Mononuclear cell (primary cell): ENCODE data around the gene GABBR2. TPM values are rescaled to one million over a fixed set of nuclear protein-coding genes. Genes with fewer than 3 reads are reported as not detected.

Experiments used
- H3K27me3 ChIP-seq: 2 replicates; pipeline ENCODE4 v1.6.0; 2011; ENCODE audit warnings: low read length, control low read depth; ENCODE audit not compliant: insufficient read depth
- H3K4me1 ChIP-seq: 2 replicates; pipeline ENCODE4 v1.5.1; 2011; ENCODE audit warnings: mild to moderate bottlenecking, low read length, control low read depth; ENCODE audit not compliant: insufficient read depth
- H3K4me3 ChIP-seq: 2 replicates; pipeline ENCODE4 v1.5.1; 2011; ENCODE audit warnings: mild to moderate bottlenecking, low read length, moderate library complexity
- H3K9me3 ChIP-seq: 2 replicates; pipeline ENCODE4 v1.5.1; 2011; ENCODE audit warnings: low read depth, mild to moderate bottlenecking, control low read depth, low read length
- total RNA-seq: library from RNA; depleted of rRNA; stranded (reverse); fragments of >200 nt; gene quantifications from one replicate; pipeline ENCODE4 v1.2.3, GENCODE V29; 2012

The GABBR2 gene
- total RNA-seq, 1 donor, result under 0.01 TPM

- no peaks in the 10 kb centered on the region for H3K9me3 ChIP-seq
- H3K4me3 ChIP-seq, result no peak overlapping the region
- no peaks in the 10 kb centered on the region for H3K27me3 ChIP-seq
- H3K4me1 ChIP-seq, result peaks cover 16% of the 10 kb centered on the region
These were observed 394.2 kb downstream of the GABBR2 start for GRCh38 chr9:98314381-98315066.

GRCh38 chr9:98312365-98312764 is 396.4 kb downstream of the GABBR2 start:
- Histone ChIP-seq H3K27me3 (no peaks in the 10 kb centered on the region), H3K4me3 (no peak overlapping the region), H3K9me3 (no peaks in the 10 kb centered on the region), H3K4me1 (peaks cover 16% of the 10 kb centered on the region)

GRCh38 chr9:98311541-98311940 is 397.2 kb downstream of the GABBR2 start:
- H3K9me3 ChIP-seq, result no peaks in the 10 kb centered on the region
- no peak overlapping the region for H3K4me3 ChIP-seq
- peaks cover 16% of the 10 kb centered on the region for H3K4me1 ChIP-seq

GRCh38 chr9:98310752-98311392 is 397.9 kb downstream of the GABBR2 start:
- no peaks in the 10 kb centered on the region for H3K9me3 ChIP-seq
- H3K4me1 ChIP-seq, result peaks cover 16% of the 10 kb centered on the region
- H3K27me3 ChIP-seq, result no peaks in the 10 kb centered on the region
- H3K4me3 ChIP-seq, result no peak overlapping the region

More at GRCh38 chr9:98311541-98311940, 397.2 kb downstream of the GABBR2 start:
- H3K27me3 ChIP-seq, result no peaks in the 10 kb centered on the region

- H3K4me1 ChIP-seq, result no peaks in the 10 kb centered on the region
- H3K4me3 ChIP-seq, result no peak overlapping the region
- H3K27me3 ChIP-seq, result no peaks in the 10 kb centered on the region
- no peaks in the 10 kb centered on the region for H3K9me3 ChIP-seq
These were observed 402.2 kb downstream of the GABBR2 start for GRCh38 chr9:98306384-98307145.

GRCh38 chr9:98304381-98304780 is 404.4 kb downstream of the GABBR2 start:
- Histone ChIP-seq H3K27me3 (no peaks in the 10 kb centered on the region), H3K9me3 (no peaks in the 10 kb centered on the region), H3K4me3 (no peak overlapping the region), H3K4me1 (no peaks in the 10 kb centered on the region)

GRCh38 chr9:98303633-98304125 is 405.1 kb downstream of the GABBR2 start:
- no peak overlapping the region for H3K4me3 ChIP-seq
- H3K27me3 ChIP-seq, result no peaks in the 10 kb centered on the region
- no peaks in the 10 kb centered on the region for H3K9me3 ChIP-seq
- H3K4me1 ChIP-seq, result no peaks in the 10 kb centered on the region

DNA sequence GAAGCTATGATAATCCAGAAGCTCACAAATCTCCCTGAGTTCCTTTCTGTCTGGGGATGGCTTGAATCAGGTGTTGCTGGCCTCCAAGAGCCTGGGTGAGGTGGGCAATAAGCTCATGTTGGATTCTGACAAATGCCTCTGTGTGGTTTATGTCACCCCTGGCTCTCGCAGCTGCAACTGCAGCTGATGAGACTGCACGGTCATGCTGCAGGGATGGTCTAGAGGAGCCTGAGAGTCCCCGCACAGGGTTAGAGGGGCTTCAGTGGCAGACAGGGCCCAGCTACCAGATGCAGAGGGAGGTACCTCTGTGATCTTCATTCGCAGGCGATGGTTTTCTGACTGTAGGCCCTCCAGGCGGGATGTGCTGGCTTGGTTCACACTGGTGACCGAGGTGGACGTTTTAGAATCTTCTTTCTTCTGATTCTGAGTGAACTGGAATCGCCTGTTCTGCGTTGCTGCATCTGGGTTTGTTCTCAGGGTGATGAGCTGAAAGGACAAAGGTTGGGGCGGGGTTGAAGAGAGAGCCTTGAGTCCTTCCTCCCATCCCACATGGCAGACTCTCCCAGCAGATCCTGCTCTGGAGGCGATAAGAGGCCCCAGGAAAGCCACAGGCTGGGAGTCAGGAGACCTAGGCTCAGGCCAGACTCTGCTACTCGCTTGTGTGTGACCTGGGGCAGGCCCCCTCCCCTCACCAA is 405.6 kb downstream of the GABBR2 start:
- Histone ChIP-seq H3K4me3 (no peak overlapping the region), H3K9me3 (no peaks in the 10 kb centered on the region), H3K4me1 (no peaks in the 10 kb centered on the region), H3K27me3 (no peaks in the 10 kb centered on the region)

DNA sequence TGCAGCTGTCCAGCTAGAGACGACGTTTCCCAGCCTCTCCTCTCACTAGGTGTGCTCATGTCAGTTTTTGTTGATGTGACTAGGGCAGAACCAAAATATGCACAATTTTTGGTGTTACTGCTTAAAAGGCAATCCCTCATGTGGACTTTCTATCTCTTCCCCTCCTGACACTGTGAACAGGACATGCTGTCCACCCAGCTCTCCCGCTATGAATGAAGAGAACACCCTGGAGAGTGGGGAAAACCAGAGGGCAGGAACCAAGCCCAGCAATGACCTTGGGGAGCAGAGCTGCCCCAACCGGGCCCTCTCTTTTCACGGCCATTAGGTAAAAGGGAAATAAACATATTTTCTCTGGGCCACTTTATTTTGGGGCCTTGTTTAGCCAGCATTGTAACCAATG is 406.6 kb downstream of the GABBR2 start:
- Histone ChIP-seq H3K27me3 (no peaks in the 10 kb centered on the region), H3K9me3 (no peaks in the 10 kb centered on the region), H3K4me3 (no peak overlapping the region), H3K4me1 (no peaks in the 10 kb centered on the region)

GRCh38 chr9:98300611-98301010 is 408.1 kb downstream of the GABBR2 start:
- Histone ChIP-seq H3K27me3 (no peaks in the 10 kb centered on the region), H3K9me3 (no peaks in the 10 kb centered on the region), H3K4me3 (no peak overlapping the region), H3K4me1 (no peaks in the 10 kb centered on the region)

DNA sequence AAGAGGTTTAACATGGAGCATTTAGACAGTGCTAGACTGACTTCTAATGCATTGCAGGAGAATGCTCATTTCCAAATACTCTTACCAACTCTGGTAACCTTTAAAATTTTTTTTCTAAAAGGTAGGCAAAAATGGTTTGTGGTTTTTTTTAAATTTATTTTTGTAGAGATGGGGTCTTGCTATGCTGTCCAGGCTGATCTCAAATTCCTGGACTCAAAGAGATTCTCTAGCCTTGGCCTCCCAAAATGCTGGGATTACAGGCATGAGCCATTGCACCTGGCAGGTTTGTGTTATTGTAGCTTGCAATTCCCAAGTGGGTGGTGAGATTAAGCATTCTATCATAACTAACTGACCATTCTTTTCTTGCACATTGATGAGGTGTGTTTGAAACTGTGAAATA is 410.3 kb downstream of the GABBR2 start:
- Histone ChIP-seq H3K4me1 (no peaks in the 10 kb centered on the region), H3K9me3 (no peaks in the 10 kb centered on the region), H3K27me3 (no peaks in the 10 kb centered on the region), H3K4me3 (no peak overlapping the region)

- Histone ChIP-seq H3K4me1 (no peaks in the 10 kb centered on the region), H3K4me3 (no peak overlapping the region), H3K9me3 (no peaks in the 10 kb centered on the region), H3K27me3 (no peaks in the 10 kb centered on the region)
These were observed 412.9 kb downstream of the GABBR2 start for GRCh38 chr9:98295824-98296223.

DNA sequence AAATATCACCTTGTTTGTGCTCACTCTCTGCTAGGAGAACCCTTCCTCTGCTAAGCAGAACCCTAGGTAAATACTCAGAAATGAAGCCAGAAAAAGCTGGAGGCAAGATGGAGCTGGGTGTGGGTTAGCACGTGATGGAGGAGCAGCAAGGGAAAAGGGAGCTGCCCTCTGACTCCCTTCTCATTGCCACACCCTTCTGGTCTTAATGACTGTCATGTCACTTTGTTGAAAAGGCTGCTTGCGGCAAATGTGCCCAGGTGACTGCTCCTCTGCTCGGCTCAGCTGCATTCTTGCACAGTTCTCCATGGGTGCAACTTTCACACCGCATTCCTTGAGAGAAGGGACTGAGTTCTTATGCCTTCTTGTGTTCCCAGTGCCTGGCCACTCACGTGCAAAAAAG is 416.9 kb downstream of the GABBR2 start:
- H3K4me1 ChIP-seq, result no peaks in the 10 kb centered on the region
- no peaks in the 10 kb centered on the region for H3K27me3 ChIP-seq
- H3K4me3 ChIP-seq, result no peak overlapping the region
- no peaks in the 10 kb centered on the region for H3K9me3 ChIP-seq

GRCh38 chr9:98290411-98290810 is 418.3 kb downstream of the GABBR2 start:
- H3K9me3 ChIP-seq, result no peaks in the 10 kb centered on the region
- no peak overlapping the region for H3K4me3 ChIP-seq
- no peaks in the 10 kb centered on the region for H3K4me1 ChIP-seq
- H3K27me3 ChIP-seq, result no peaks in the 10 kb centered on the region
